PC-9 (cell line): ENCODE results near the gene DRC3.

Experiments used
- CTCF ChIP-seq: fragments of 200-600 bp; sonication (generic); conservative IDR thresholded peaks from 2 replicates; pipeline ENCODE4 v1.6.1; 2017; ENCODE audit warnings: mixed run types, antibody characterized with exemption, mild to moderate bottlenecking, moderate library complexity
- EZH2 ChIP-seq: fragments of 200-600 bp; sonication (generic); IDR thresholded peaks from 2 replicates; pipeline ENCODE4 v1.8.0; 2017; ENCODE audit warnings: antibody characterized with exemption, low read depth

- no peak for TF ChIP-seq CTCF
- TF ChIP-seq EZH2, result no peak
Observed at GRCh38 chr17:17926036-17926435, 46.6 kb upstream of the DRC3 start.
